Testis (tissue), 3 donors: ENCODE data around the gene HSDL1. TPM values are rescaled to one million over a fixed set of nuclear protein-coding genes. Genes with fewer than 3 reads are reported as not detected.
A peak's percentile ranks its signal among the peaks of the same experiment; 100 is the strongest.

Experiments used
- DNase-seq: peaks from one replicate; pipeline ENCODE4 v3.0.0-alpha.2; 2019
- H3K27ac ChIP-seq, 2 donors: fragments of 200-600 bp; sonication (generic); one replicate each; pipeline ENCODE4 v1.5.1; 2019
- H3K27me3 ChIP-seq: fragments of 200-600 bp; sonication (generic); one replicate; pipeline ENCODE4 v1.5.1; 2019
- H3K36me3 ChIP-seq: fragments of 200-600 bp; sonication (generic); one replicate; pipeline ENCODE4 v1.5.1; 2017; ENCODE audit warnings: low read depth; ENCODE audit errors: missing control alignments
- H3K4me1 ChIP-seq: fragments of 200-600 bp; sonication (generic); one replicate; pipeline ENCODE4 v1.5.1; 2019
- H3K4me3 ChIP-seq, 2 donors: fragments of 200-600 bp; sonication (generic); one replicate each; pipeline ENCODE4 v1.5.1; 2017 to 2019
- H3K9me3 ChIP-seq: fragments of 200-600 bp; sonication (generic); one replicate; pipeline ENCODE4 v1.5.1; 2017
- CTCF ChIP-seq, 3 experiments: fragments of 450-650 bp in 2 of 3; fragments of 200-600 bp in 1 of 3; sonication (generic) in 1 of 3; IDR thresholded peaks; one replicate each; pipeline ENCODE4 v1.5.1; 2016 to 2019; ENCODE audit warnings: antibody characterized with exemption in 3 of 3, mild to moderate bottlenecking in 2 of 3, moderate library complexity in 1 of 3
- POLR2A ChIP-seq: fragments of 450-650 bp; IDR thresholded peaks from one replicate; pipeline ENCODE4 v1.6.1; 2017; ENCODE audit warnings: antibody characterized with exemption, mild to moderate bottlenecking, moderate library complexity
- WGBS, 2 donors: methylation state at CpG; one replicate each; pipeline ENCODE4 v1.1.5; 2018; 5-methylcytosine and 5-hydroxymethylcytosine counted together
- intact Hi-C: fragments of 100-400 bp; cut with DNase I; formaldehyde crosslinking; loops from one replicate; pipeline ENCODE4 v1.15.1; 2023; ENCODE audit warnings: low total_unique reads
- polyA plus RNA-seq: library from polyadenylated mRNA; stranded (reverse); fragments of 350-450 nt; fragmentation: Illumina TruSeq; extraction: RNeasy Lipid Tissue Mini Kit (QIAGEN cat#74804); gene quantifications from one replicate; pipeline ENCODE4 v1.2.3, GENCODE V29; 2014; ENCODE audit warnings: low read depth, low replicate concordance; ENCODE audit not compliant: insufficient read depth
- total RNA-seq, 2 donors: library from RNA; depleted of rRNA; stranded (reverse); fragments of >200 nt; gene quantifications; one replicate each; pipeline ENCODE4 v1.2.3, GENCODE V29; 2016

HSDL1 gene
- total and polyA plus RNA-seq, 3 donors from 2014 or later, result 29.0 to 37.9 (median 31.3) TPM

DNA sequence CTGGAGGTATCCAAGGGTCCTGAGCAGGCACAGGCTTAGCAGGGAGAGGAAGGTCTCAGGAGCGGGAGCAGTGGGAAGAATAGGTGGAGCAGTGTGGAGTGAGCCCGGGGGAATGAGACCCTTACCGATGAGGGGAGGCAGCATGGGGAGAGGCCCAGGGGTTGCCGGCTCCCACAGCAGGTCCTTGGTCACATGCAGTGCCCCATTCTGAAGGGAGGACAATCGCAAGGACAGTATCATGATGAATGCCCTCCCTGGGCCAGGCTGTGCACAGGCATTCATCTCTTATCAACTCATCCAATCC is 38.5 kb upstream of the HSDL1 start:
- peaks cover 30% of the 10 kb centered on the region for H3K4me1 ChIP-seq
- no peak for DNase-seq
- H3K36me3 ChIP-seq, result no peaks in the 10 kb centered on the region
- intact Hi-C loops, result loop anchor here (10.0 kb wide), 1 partner anchor 219 kb away; the partner anchor contains the start of gene NECAB2
- TF ChIP-seq CTCF (IDR thresholded peaks at IDR 0.05), result no peak
- no peaks in the 10 kb centered on the region for H3K9me3 ChIP-seq
- H3K27ac ChIP-seq, result peak overlapping the region in 1 of 2 donors; percentile 33
- WGBS, 2 donors, result 71 to 90% methylated on average over 5 of the region's 5 CpGs
- no peaks in the 10 kb centered on the region for H3K27me3 ChIP-seq
- H3K4me3 ChIP-seq, result no peak overlapping the region

DNA sequence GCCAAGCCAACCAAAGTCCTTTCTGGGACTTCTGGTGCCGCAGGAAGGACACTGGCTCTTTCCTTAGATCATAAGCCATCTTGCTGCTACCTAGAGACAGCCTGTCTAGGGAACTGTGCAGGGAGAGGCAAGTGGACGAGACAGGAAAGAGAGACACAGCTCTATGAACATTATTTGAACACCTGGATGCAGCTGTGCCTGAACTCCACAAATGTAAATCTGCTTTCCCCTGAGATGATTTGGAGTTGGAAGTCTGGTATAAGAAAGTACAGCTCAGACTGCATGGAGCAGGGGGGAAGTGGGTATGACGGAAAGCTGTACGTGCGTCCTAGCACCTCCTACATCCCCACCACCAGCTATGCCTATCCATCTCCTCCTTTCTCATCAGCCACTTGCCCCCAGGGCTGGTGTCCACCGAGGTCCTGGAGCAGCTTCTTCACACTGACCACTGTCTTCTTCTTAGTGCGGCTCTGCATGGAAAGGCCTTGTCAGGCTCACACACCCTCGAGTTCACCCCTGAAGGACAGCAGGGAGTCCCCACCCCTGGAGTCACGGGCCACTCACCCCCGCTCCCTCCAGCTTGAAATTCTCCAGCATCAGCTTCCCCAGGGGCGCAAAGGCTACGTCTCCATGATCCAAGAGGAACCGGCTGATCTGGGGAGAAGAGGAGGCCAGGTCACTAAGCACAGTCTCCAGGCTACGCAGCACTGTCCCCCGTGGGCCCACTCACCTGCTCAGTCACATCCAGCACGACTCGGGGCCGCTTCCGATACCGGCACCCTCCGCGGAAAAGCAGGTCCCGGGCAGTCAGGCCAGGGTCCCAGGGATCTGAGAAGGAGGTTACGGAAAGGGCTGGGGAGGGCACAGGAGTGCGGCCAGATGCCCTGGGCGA is 37.9 kb upstream of the HSDL1 start:
- H3K4me1 ChIP-seq, result peaks cover 32% of the 10 kb centered on the region
- intact Hi-C loops, result loop anchor here (10.0 kb wide), 1 partner anchor 218 kb away; the partner anchor contains the start of gene NECAB2
- H3K4me3 ChIP-seq, result no peak overlapping the region
- no peaks in the 10 kb centered on the region for H3K9me3 ChIP-seq
- TF ChIP-seq POLR2A (no peak), CTCF (IDR thresholded peaks at IDR 0.05) (no peak)
- no peak for DNase-seq
- H3K27me3 ChIP-seq, result no peaks in the 10 kb centered on the region
- H3K27ac ChIP-seq, result no peak overlapping the region
- 95 to 96% methylated on average over 26 of the region's 26 CpGs for WGBS, 2 donors
- H3K36me3 ChIP-seq, result no peaks in the 10 kb centered on the region

GRCh38 chr16:84182104-84182503 is 37.1 kb upstream of the HSDL1 start:
- no peaks in the 10 kb centered on the region for H3K36me3 ChIP-seq
- peaks cover 40% of the 10 kb centered on the region for H3K4me1 ChIP-seq
- 90 to 97% methylated on average over 12 to 14 of the region's 18 CpGs for whole genome bisulfite sequencing, 2 donors
- no peak for TF ChIP-seq POLR2A
- TF ChIP-seq CTCF (IDR thresholded peaks at IDR 0.05), result no peak
- no peak overlapping the region for H3K4me3 ChIP-seq
- H3K9me3 ChIP-seq, result no peaks in the 10 kb centered on the region
- no peak overlapping the region for H3K27ac ChIP-seq
- no peak for DNase-seq
- intact Hi-C loops, result loop anchor here (10.0 kb wide), 1 partner anchor 217 kb away; the partner anchor contains the start of gene NECAB2
- no peaks in the 10 kb centered on the region for H3K27me3 ChIP-seq

DNA sequence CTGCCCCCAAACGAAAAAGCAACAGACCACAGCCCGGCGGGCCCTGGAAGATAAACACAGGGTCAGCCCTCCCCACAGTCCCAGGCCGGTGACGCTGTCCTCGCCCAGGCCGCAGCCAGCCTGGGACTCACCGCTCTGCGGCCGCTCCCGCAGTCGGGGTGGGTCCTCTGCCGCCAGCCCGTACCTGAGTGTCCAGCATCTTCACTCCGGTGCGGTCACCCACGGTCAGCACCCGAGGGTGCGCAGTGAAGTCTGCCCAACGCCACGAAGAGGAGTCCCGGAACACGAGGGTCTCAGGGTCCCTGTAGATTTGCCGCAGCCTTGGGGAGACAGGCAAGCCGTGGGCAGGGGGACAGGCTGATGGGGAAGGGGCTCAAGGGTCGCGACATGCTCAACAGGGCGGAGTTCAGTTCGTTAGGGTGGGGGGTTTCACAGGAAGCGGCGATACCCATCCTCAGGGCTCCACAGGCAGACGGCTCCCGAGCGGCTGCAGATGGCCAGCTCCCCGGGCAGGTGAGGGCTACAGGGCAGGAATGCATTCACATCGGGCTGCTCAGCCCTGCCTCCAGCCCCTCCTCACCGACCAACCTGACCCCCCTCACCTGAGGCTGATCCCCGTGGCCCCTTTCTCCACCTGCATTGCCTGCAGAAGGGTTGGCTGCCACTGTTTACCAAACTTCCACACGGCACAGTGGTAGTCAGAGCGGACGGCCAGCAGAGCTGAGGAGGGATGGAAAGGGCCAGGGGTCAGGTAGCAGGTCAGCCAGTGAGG is 36.4 kb upstream of the HSDL1 start:
- H3K27me3 ChIP-seq, result no peaks in the 10 kb centered on the region
- peaks cover 48% of the 10 kb centered on the region for H3K4me1 ChIP-seq
- H3K36me3 ChIP-seq, result no peaks in the 10 kb centered on the region
- H3K4me3 ChIP-seq, result no peak overlapping the region
- no peak overlapping the region for H3K27ac ChIP-seq
- intact Hi-C loops, result loop anchor here (10.0 kb wide), 1 partner anchor 217 kb away; the partner anchor contains the start of gene NECAB2
- DNase-seq, result no peak
- TF ChIP-seq POLR2A (no peak), CTCF (IDR thresholded peaks at IDR 0.05) (no peak)
- no peaks in the 10 kb centered on the region for H3K9me3 ChIP-seq
- WGBS, 2 donors, result 92 to 95% methylated on average over 8 to 41 of the region's 41 CpGs
